CD8-positive, alpha-beta memory T cell (primary cell): ENCODE measurements around the gene PNISR. TPM values are rescaled to one million over a fixed set of nuclear protein-coding genes. Genes with fewer than 3 reads are reported as not detected.

ENCODE experiments used
- CTCF ChIA-PET: fragments of 350-600 bp; sonication (Branson Sonifier 250); formaldehyde crosslinking; loops from one replicate; lab custom pipeline; 2021; ENCODE audit warnings: antibody characterized with exemption; lab: Charles Lee
- POLR2A ChIA-PET: fragments of 350-600 bp; sonication (Branson Sonifier 250); formaldehyde crosslinking; loops from one replicate; lab custom pipeline; 2021; ENCODE audit warnings: antibody characterized with exemption; lab: Charles Lee
- DNase-seq, 5 donors: peaks; one replicate each; pipeline versions ENCODE4 v3.0.0 to v3.0.0-alpha.2; 2020 to 2022; ENCODE audit warnings: mixed read lengths in 1 of 5
- H3K27ac ChIP-seq: one replicate; pipeline ENCODE4 v1.7.0; 2013; ENCODE audit warnings: low read depth, mild to moderate bottlenecking, low read length, moderate library complexity
- H3K27me3 ChIP-seq: 2 replicates; pipeline ENCODE4 v1.7.0; 2013; ENCODE audit warnings: low read length, mild to moderate bottlenecking; ENCODE audit not compliant: insufficient read depth, poor library complexity, severe bottlenecking
- H3K36me3 ChIP-seq: 2 replicates; pipeline ENCODE4 v1.7.0; 2013; ENCODE audit warnings: mild to moderate bottlenecking, low read length, moderate library complexity; ENCODE audit not compliant: insufficient read depth
- H3K4me1 ChIP-seq: 2 replicates; pipeline ENCODE4 v1.7.0; 2013; ENCODE audit warnings: mild to moderate bottlenecking, low read length, moderate library complexity; ENCODE audit not compliant: insufficient read depth
- H3K4me3 ChIP-seq: 2 replicates; pipeline ENCODE4 v1.7.0; 2013; ENCODE audit warnings: mild to moderate bottlenecking, low read length
- H3K9me3 ChIP-seq: 2 replicates; pipeline ENCODE4 v1.7.0; 2013; ENCODE audit warnings: mild to moderate bottlenecking, low read length
- H3K27ac Mint-ChIP-seq, 8 donors: one replicate each; pipeline ENCODE4 v1.8.0; 2020 to 2021; ENCODE audit warnings: mixed read lengths in 8 of 8, mild to moderate bottlenecking in 6 of 8, inconsistent platforms in 3 of 8, moderate library complexity in 3 of 8
- H3K27me3 Mint-ChIP-seq, 2 donors: one replicate each; pipeline ENCODE4 v1.8.0; 2020 to 2021; ENCODE audit warnings: mixed read lengths in 2 of 2, mild to moderate bottlenecking in 1 of 2, moderate library complexity in 1 of 2
- H3K36me3 Mint-ChIP-seq, 3 donors: one replicate each; pipeline ENCODE4 v1.8.0; 2020 to 2021; ENCODE audit warnings: mixed read lengths in 3 of 3, inconsistent platforms in 1 of 3, mild to moderate bottlenecking in 1 of 3
- H3K4me1 Mint-ChIP-seq, 3 donors: one replicate each; pipeline ENCODE4 v1.8.0; 2020 to 2021; ENCODE audit warnings: mixed read lengths in 3 of 3, inconsistent platforms in 1 of 3, mild to moderate bottlenecking in 1 of 3
- H3K4me3 Mint-ChIP-seq, 7 donors: one replicate each; pipeline ENCODE4 v1.8.0; 2020 to 2021; ENCODE audit warnings: mixed read lengths in 7 of 7, mild to moderate bottlenecking in 6 of 7, moderate library complexity in 4 of 7, inconsistent platforms in 2 of 7
- H3K9me3 Mint-ChIP-seq, 5 donors: one replicate each; pipeline ENCODE4 v1.8.0; 2020 to 2022; ENCODE audit warnings: mixed read lengths in 5 of 5, mild to moderate bottlenecking in 3 of 5, moderate library complexity in 2 of 5, inconsistent platforms in 1 of 5
- polyA plus RNA-seq: library from polyadenylated mRNA; unstranded; fragments of 300-500 nt; fragmentation: Illumina TruSeq; gene quantifications from one replicate; pipeline ENCODE4 v1.2.3, GENCODE V29; 2021
- total RNA-seq, 2 experiments: library from RNA; stranded (reverse); gene quantifications; one replicate each; pipeline ENCODE4 v1.2.3, GENCODE V29; 2021

Gene PNISR
- total and polyA plus RNA-seq, 3 experiments from 2014 or later: 80.2 to 105 (median 104) TPM

GRCh38 chr6:99349171-99350141 lies 75.7 kb downstream of the PNISR start, which contains the start of gene FAXC:
TSS of gene FAXC (minus strand) at chr6:99349674. CDS start at chr6:99349372, 302 bp downstream.
- Histone ChIP-seq H3K27ac (no peak within 1 kb of the TSS), H3K4me1 (no peaks in the 10 kb centered on the region), H3K36me3 (no peaks in the 10 kb centered on the region), H3K4me3 (no peak within 1 kb of the TSS), H3K9me3 (no peaks in the 10 kb centered on the region), H3K27me3 (peaks cover 12% of the 10 kb centered on the region)
- Mint-ChIP-seq H3K27me3 (peaks cover 37 to 68% of the 10 kb centered on the region in 2 donors), H3K9me3 (no peaks in the 10 kb centered on the region), H3K4me3 (peak within 1 kb of the TSS in 6 of 7 donors; percentile 23 to 75 (median 43)), H3K36me3 (no peaks in the 10 kb centered on the region), H3K4me1 (peaks cover 0 to 7% (median 4%) of the 10 kb centered on the region in 3 donors), H3K27ac (no peak within 1 kb of the TSS)
- POLR2A ChIA-PET: no interaction called here
- CTCF ChIA-PET: no interaction called here
- DNase-seq: no peak

- H3K36me3 Mint-ChIP-seq: peaks cover 0 to 1% (median 0%) of the 10 kb centered on the region in 3 donors
- H3K27me3 ChIP-seq: peaks cover 12% of the 10 kb centered on the region
- no peaks in the 10 kb centered on the region for H3K9me3 ChIP-seq
- H3K27ac Mint-ChIP-seq: no peak overlapping the region
- peaks cover 0 to 7% (median 4%) of the 10 kb centered on the region in 3 donors for H3K4me1 Mint-ChIP-seq
- ChIA-PET CTCF (no interaction called here), POLR2A (no interaction called here)
- no peaks in the 10 kb centered on the region for H3K36me3 ChIP-seq
- no peaks in the 10 kb centered on the region for H3K9me3 Mint-ChIP-seq
- H3K27ac ChIP-seq: no peak overlapping the region
- no peak overlapping the region for H3K4me3 ChIP-seq
- peak overlapping the region in 2 of 7 donors; percentile 23 to 29 for H3K4me3 Mint-ChIP-seq
- no peak for DNase-seq
- no peaks in the 10 kb centered on the region for H3K4me1 ChIP-seq
- peaks cover 39 to 72% of the 10 kb centered on the region in 2 donors for H3K27me3 Mint-ChIP-seq
Observed at GRCh38 chr6:99348288-99349170, 76.6 kb downstream of the PNISR start.

Other genes with a start within 250 kb of the PNISR start
- gene FAXC, start 75.6 kb downstream of the PNISR start, total RNA-seq: not detected
- not detected for gene FAXC, start 75.6 kb downstream of the PNISR start, polyA plus RNA-seq
- 10 to 100 TPM; 18.9 to 20.7 TPM for gene COQ3, start 31.1 kb downstream of the PNISR start, total RNA-seq
- 7.9 TPM for gene COQ3, start 31.1 kb downstream of the PNISR start, polyA plus RNA-seq
- 10 to 100 TPM; 14.1 to 15.8 TPM for gene USP45, start 90.1 kb upstream of the PNISR start, total RNA-seq
- 4.1 TPM for gene USP45, start 90.1 kb upstream of the PNISR start, polyA plus RNA-seq
- 10 to 100 TPM; 62.5 to 64.8 TPM for gene CCNC, start 143.4 kb upstream of the PNISR start, total RNA-seq
- 39.6 TPM for gene CCNC, start 143.4 kb upstream of the PNISR start, polyA plus RNA-seq
- under 1 TPM in 1 of 2 experiments, not detected in 1; 0.07 TPM for gene PRDM13, start 181.5 kb upstream of the PNISR start, total RNA-seq
- 0.14 TPM for gene PRDM13, start 181.5 kb upstream of the PNISR start, polyA plus RNA-seq